ENCODE measurements around the gene GPATCH4. TPM values are rescaled to one million over a fixed set of nuclear protein-coding genes. Genes with fewer than 3 reads are reported as not detected.

Gene GPATCH4
- total and polyA plus RNA-seq, 8 donors, result 16.1 to 35.1 (median 28.8) TPM

- intact Hi-C loops (cut with DNase I), result no loop called here
- ATAC-seq (no peak), DNase-seq (no peak)
- TF ChIP-seq CTCF (IDR thresholded peaks at IDR 0.05), result no peak
- no peak overlapping the region for H3K27ac ChIP-seq
- no peak overlapping the region for H3K4me3 ChIP-seq
- peaks cover 0 to 13% of the 10 kb centered on the region in 2 donors for H3K4me1 ChIP-seq
- H3K9me3 ChIP-seq, result no peaks in the 10 kb centered on the region
- H3K27me3 ChIP-seq, result no peaks in the 10 kb centered on the region
- H3K36me3 ChIP-seq, result no peaks in the 10 kb centered on the region
Observed at GRCh38 chr1:156586323-156586722, 15.0 kb downstream of the GPATCH4 start.

- Histone ChIP-seq H3K4me3 (no peak overlapping the region), H3K4me1 (peaks cover 0 to 7% of the 10 kb centered on the region in 2 donors), H3K27me3 (no peaks in the 10 kb centered on the region), H3K27ac (no peak overlapping the region), H3K36me3 (no peaks in the 10 kb centered on the region), H3K9me3 (no peaks in the 10 kb centered on the region)
- DNase-seq (no peak), ATAC-seq (no peak)
- no peak for TF ChIP-seq CTCF (IDR thresholded peaks at IDR 0.05)
- intact Hi-C loops (cut with DNase I), result no loop called here
Observed at GRCh38 chr1:156584813-156585212, 16.5 kb downstream of the GPATCH4 start.

GRCh38 chr1:156583821-156584622 lies 17.3 kb downstream of the GPATCH4 start:
- no peak overlapping the region for H3K27ac ChIP-seq
- H3K4me3 ChIP-seq, result no peak overlapping the region
- DNase-seq, result peak in 3 of 4 donors; percentile 57 to 80 (median 61)
- H3K9me3 ChIP-seq, result no peaks in the 10 kb centered on the region
- no peaks in the 10 kb centered on the region for H3K36me3 ChIP-seq
- no peaks in the 10 kb centered on the region for H3K27me3 ChIP-seq
- peaks cover 0 to 7% of the 10 kb centered on the region in 2 donors for H3K4me1 ChIP-seq
- ATAC-seq, result peak; percentile 83
- TF ChIP-seq CTCF (IDR thresholded peaks at IDR 0.05), result peak; percentile 92 to 96
- intact Hi-C loops (cut with DNase I), result no loop called here

GRCh38 chr1:156582388-156583017 lies 18.8 kb downstream of the GPATCH4 start:
- DNase-seq (no peak), ATAC-seq (no peak)
- no peaks in the 10 kb centered on the region for H3K27me3 ChIP-seq
- no peak for TF ChIP-seq CTCF (IDR thresholded peaks at IDR 0.05)
- H3K4me1 ChIP-seq, result peaks cover 0 to 7% of the 10 kb centered on the region in 2 donors
- H3K9me3 ChIP-seq, result no peaks in the 10 kb centered on the region
- intact Hi-C loops (cut with DNase I), result no loop called here
- no peaks in the 10 kb centered on the region for H3K36me3 ChIP-seq
- no peak overlapping the region for H3K27ac ChIP-seq
- H3K4me3 ChIP-seq, result no peak overlapping the region

- H3K4me3 ChIP-seq, result no peak overlapping the region
- no peak for DNase-seq
- intact Hi-C loops (cut with DNase I), result no loop called here
Observed at GRCh38 chr1:156581661-156582387, 19.5 kb downstream of the GPATCH4 start.

More at GRCh38 chr1:156581661-156582387, 19.5 kb downstream of the GPATCH4 start:
- no peaks in the 10 kb centered on the region for H3K36me3 ChIP-seq
- H3K27ac ChIP-seq, result no peak overlapping the region
- no peaks in the 10 kb centered on the region for H3K9me3 ChIP-seq
- H3K4me1 ChIP-seq, result peaks cover 0 to 7% of the 10 kb centered on the region in 2 donors
- no peaks in the 10 kb centered on the region for H3K27me3 ChIP-seq
- no peak for ATAC-seq
- no peak for TF ChIP-seq CTCF (IDR thresholded peaks at IDR 0.05)
